ENCODE data around the gene POU3F1.
"Not testable (repeated sequence)": the region's sequence is repeated elsewhere in the genome, so short reads cannot be mapped to it uniquely, and the experiment has no call there.

POU3F1 gene

GRCh38 chr1:38047603-38048141 lies 1.1 kb upstream of the POU3F1 start:
- peak; percentile 55 for DNase-seq (ENCODE audit: low spot score)

- peak; percentile 97 for DNase-seq (ENCODE audit: low spot score)
These were observed 450 bp upstream of the POU3F1 start for GRCh38 chr1:38046884-38047602.

GRCh38 chr1:38045401-38046332 lies 926 bp downstream of the POU3F1 start:
- DNase-seq (ENCODE audit: low spot score), result no peak

GRCh38 chr1:38044221-38045215 lies 2.1 kb downstream of the POU3F1 start:
- DNase-seq (ENCODE audit: low spot score), result no peak

- no peak for DNase-seq (ENCODE audit: low spot score)
These were observed 3.4 kb downstream of the POU3F1 start for GRCh38 chr1:38043036-38043747.

GRCh38 chr1:38041936-38042834 lies 4.4 kb downstream of the POU3F1 start:
- DNase-seq (ENCODE audit: low spot score), result no peak

GRCh38 chr1:38039331-38040088 lies 7.1 kb downstream of the POU3F1 start:
- DNase-seq (ENCODE audit: low spot score), result no peak

GRCh38 chr1:38038861-38039260 lies 7.7 kb downstream of the POU3F1 start:
- DNase-seq (ENCODE audit: low spot score), result peak; percentile 69

GRCh38 chr1:38037221-38037939 lies 9.2 kb downstream of the POU3F1 start:
- DNase-seq (ENCODE audit: low spot score), result no peak

- no peak for DNase-seq (ENCODE audit: low spot score)
These were observed 11.7 kb downstream of the POU3F1 start for GRCh38 chr1:38034871-38035270.

- not testable (repeated sequence) for DNase-seq (ENCODE audit: low spot score)
These were observed 13.6 kb downstream of the POU3F1 start for GRCh38 chr1:38032992-38033391.

- DNase-seq (ENCODE audit: low spot score), result no peak
These were observed 15.1 kb downstream of the POU3F1 start for GRCh38 chr1:38031513-38031866.

GRCh38 chr1:38030596-38031512 lies 15.7 kb downstream of the POU3F1 start:
- no peak for DNase-seq (ENCODE audit: low spot score)

GRCh38 chr1:38029685-38030511 lies 16.7 kb downstream of the POU3F1 start:
- DNase-seq (ENCODE audit: low spot score), result peak; percentile 80

- peak; percentile 46 for DNase-seq (ENCODE audit: low spot score)
These were observed 17.4 kb downstream of the POU3F1 start for GRCh38 chr1:38029081-38029681.

- no peak for DNase-seq (ENCODE audit: low spot score)
These were observed 17.9 kb downstream of the POU3F1 start for GRCh38 chr1:38028671-38029070.
